ENCODE measurements around the gene SLC23A1.
A peak's percentile ranks its signal among the peaks of the same experiment; 100 is the strongest.
"Not testable (repeated sequence)": the region's sequence is repeated elsewhere in the genome, so short reads cannot be mapped to it uniquely, and the experiment has no call there.

The SLC23A1 gene

DNA sequence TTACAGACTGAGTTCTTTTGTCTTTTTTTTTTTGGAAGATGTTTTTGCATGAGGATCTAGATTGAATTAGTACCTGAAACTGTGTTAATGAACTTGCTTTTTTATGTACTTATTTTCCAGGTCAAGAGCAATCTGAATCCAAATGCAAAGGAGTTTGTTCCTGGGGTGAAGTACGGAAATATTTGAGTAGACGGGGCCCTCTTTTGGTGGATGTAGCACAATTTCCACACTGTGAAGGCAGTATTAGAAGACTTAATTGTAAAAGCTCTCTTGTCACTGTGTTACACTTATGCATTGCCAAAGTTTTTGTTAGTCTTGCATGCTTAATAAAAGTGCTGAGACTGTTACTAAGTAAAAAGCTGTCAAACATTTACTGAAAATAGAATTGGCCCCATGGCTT lies 14.5 kb downstream of the SLC23A1 start:
- DNase-seq: no peak

DNA sequence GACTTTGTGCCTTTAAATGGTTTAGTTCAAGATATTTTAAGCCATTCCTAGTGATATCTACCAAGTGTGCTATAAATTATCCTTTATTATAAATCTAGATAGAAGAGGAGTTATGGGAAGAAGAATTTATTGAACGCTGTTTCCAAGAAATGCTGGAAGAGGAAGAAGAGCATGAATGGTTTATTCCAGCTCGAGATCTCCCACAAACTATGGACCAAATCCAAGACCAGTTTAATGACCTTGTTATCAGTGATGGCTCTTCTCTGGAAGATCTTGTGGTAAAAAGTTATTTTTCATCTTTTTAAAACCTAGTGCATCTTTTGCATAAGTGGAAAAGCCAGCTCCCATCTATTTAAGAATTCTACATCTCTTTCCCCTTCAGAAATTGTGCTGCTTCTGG lies 18.6 kb downstream of the SLC23A1 start:
- DNase-seq: no peak

DNA sequence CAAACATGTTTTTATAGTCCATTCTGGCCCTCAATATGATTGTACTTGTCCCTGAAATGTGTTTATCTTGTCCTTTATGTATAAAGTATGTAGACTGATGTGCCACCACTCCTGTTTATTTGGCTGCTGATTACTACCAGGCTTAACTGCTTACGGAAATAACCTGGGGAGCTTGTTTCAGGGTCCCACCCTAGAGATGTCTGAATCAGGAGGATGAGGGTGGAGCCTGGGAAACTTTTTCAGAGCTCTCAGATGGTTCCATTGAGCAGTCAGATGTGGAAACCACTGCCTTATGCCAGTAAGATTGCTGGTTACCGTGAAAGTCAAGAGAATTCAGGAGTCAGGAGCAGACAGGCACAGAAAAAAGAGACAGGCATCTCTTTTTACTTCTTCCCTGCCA lies 19.2 kb downstream of the SLC23A1 start:
- no peak for DNase-seq

- peak; percentile 15 for DNase-seq
Observed at GRCh38 chr5:139361835-139362429, 21.2 kb downstream of the SLC23A1 start.

- DNase-seq: no peak
Observed at GRCh38 chr5:139360384-139360783, 22.7 kb downstream of the SLC23A1 start.

- DNase-seq: no peak
Observed at GRCh38 chr5:139358064-139358463, 25.0 kb downstream of the SLC23A1 start.

DNA sequence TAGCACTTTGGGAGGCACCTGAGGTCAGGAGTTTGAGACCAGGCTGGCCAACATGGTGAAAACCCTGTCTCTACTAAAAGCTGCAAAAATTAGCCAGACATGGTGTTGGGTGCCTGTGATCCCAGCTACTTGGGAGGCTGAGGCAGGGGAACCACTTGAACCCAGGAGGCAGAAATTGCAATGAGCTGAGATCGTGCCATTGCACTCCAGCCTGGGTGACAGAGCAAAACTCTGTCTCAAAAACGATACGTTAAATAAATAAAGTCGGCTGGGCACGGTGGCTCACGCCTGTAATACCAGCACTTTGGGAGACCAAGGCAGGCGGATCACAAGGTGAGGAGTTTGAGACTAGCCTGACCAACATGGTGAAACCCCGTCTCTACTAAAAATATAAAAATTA lies 27.2 kb downstream of the SLC23A1 start:
- DNase-seq: not testable (repeated sequence)

GRCh38 chr5:139354186-139354585 lies 28.9 kb downstream of the SLC23A1 start:
- DNase-seq: no peak

DNA sequence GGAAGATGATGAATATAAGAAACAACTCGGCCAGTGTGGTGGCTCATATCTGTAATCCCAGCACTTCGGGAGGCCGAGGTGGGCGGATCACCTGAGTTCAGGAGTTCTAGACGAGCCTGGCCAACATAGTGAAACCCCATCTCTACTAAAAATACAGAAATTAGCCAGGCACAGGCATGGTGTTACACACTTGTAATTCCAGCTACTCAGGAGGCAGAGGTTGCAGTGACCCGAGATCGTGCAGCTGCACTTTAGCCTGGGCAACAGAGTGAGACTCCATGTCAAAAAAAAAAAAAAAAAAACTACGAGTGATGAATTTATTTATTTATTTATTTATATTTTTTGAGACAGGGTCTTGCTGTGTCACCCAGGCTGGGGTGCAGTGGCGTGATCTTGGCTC lies 35.2 kb downstream of the SLC23A1 start:
- DNase-seq: not testable (repeated sequence)

DNA sequence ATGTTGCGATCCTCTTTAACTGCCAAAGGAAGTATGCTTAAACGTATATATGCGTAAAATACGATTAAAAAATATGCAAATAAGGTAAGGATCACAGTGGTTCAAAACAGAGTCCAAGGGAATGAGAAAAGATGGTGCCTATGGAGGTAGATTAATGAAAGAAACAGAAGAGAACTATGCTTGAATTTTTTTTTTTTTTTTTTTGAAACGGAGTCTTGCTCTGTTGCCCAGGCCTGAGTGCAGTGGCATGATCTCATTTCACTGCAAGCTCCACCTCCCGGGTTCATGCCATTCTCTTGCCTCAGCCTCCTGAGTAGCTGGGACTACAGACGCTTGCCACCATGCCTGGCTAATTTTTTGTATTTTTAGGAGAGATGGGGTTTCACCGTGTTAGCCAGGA lies 37.7 kb downstream of the SLC23A1 start:
- not testable (repeated sequence) for DNase-seq

DNA sequence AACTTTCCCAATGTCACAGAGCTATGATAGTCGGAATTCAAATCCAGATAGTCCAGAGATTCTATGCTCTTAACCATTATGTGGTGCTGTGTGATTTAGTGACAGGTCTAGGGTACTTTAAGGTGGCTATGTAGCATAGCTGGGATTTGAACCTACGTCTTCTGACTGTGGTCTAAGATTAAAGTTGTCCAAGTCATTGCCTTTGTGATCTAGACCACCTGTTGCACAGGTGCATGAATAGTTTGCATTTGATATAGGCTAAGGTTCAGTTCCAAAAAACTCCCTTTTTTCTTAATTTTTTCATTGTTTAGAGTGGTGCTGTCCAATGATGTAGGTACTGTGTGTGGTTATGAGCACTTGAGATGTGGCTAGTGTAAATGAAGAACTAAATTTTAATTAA lies 38.9 kb downstream of the SLC23A1 start:
- DNase-seq: no peak

DNA sequence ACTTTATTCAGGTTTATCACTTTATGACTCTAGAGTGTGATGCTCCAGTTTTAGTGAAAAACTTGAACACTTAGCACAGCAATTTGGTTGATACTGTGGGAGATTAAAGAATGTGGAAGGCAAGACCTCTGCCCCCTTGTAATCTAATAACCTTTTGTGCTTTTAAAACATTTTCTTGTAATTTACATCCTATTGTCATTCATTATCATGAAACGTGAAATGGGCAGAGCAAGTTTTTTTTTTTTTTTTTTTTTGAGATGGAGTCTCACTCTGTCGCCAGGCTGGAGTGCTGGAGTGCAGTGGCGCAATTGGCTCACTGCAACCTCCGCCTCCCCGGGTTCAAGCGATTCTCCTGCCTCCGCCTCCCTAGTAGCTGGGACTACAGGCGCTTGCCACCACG lies 39.6 kb downstream of the SLC23A1 start:
- no peak for DNase-seq

DNA sequence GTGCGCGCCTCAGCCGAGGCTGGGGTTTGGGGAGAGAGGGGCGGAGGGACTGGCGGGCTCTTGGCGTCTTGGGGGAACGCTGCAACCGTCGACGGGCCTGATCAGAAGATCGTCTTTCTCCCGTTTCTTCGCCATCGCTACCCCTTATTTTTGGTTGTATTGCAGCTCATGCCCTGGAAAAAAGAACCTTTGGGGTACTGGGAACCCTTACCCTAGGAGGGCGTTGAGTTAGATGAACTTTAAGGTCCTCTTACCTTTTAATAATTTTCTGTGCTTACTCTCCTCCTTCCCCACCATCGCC lies 40.7 kb downstream of the SLC23A1 start:
- DNase-seq: peak; percentile 85

DNA sequence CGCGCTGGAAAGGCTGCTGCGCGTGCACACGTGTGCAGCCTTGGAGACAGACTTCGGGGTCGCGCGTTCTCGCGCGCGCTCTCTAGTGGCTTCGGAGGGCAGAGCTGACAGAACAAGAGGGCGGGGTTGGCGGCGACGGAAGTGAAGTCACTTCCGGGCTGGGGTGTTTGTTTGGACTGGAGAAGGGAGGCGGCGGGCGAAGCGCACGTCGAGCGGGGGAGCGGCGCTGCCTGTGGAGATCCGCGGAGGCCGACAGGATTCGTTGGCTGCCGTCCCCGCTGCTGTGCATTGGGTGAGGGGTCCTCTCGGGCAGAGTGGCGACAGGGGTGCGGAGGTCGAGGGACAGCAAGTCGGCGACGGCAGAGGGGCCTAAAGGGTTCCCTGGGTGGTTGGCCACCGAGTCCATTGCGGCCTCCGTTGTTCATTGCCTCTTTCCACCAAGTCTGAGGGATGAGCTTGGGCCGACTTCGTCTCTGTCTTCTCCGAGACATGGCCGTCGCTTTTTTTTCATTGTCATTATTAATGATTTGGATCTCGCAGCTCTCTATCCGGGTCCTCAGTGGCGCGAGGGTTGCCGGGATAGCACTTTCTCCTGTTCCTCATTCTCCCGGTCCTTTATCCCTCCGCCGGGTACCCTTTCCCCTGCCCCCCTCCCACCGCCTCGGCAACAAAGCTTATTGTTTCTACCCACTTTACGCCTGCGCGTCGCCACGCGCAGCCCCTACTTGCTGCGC lies 41.2 kb downstream of the SLC23A1 start, which contains the start of gene PAIP2:
Gene PAIP2, plus strand, starts transcription at position 166 of the 734 bp plus-strand sequence. CDS start 21,931 bp downstream, outside the sequence.
- DNase-seq: peak; percentile 99

DNA sequence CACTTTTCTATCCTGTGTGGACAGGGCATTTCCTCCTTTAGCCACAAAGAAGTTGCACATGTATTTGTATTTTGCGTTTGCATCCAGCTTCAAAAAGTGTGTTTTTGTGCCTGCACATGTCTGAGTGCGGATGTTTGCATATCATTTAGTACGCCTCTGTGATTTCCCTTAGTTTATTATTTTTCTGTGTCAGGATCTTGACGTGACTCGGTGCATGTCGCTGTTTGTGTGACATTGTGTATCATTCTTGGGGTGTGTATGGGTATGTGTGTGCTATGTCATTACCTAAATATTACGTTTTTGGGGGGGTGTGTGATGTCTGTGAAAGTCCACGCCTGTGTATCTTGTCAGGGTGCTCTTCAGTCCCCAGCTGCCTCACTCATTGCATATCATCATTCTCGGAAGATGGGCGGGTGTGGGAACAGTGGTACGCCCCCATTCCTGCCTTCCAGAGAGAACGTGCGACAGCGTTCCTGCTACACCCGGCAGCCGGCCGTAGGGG lies 41.9 kb downstream of the SLC23A1 start:
- no peak for DNase-seq

GRCh38 chr5:139340051-139340450 lies 43.0 kb downstream of the SLC23A1 start:
- peak; percentile 14 for DNase-seq

- DNase-seq: no peak
Observed at GRCh38 chr5:139335811-139336210, 47.3 kb downstream of the SLC23A1 start.
